K562 (cell line): ENCODE results near the gene TGFBR2. TPM values are rescaled to one million over a fixed set of nuclear protein-coding genes. Genes with fewer than 3 reads are reported as not detected.

Experiments
- ATAC-seq: fragments of 200-7000 bp; cut with Tn5 transposase; 3 replicates; pipeline ENCODE4 v1.9.1; 2020; ENCODE audit warnings: moderate library complexity
- BruUV-seq: library from RNA; stranded (reverse); fragments of 400-500 nt; replicated peaks from 2 replicates; lab custom pipeline; 2021; lab: Mats Ljungman, UMichigan
- CTCF ChIA-PET: fragments of 300-600 bp; formaldehyde crosslinking; extraction: SDS; loops from one replicate; lab custom pipeline; 2021; ENCODE audit warnings: low intra/inter-chr PET ratio; lab: Yijun Ruan, JAX
- POLR2A ChIA-PET: fragments of 300-600, 350-650 bp; sonication (Branson Sonifier 250); formaldehyde crosslinking; extraction: SDS; loops from one replicate; lab custom pipeline; 2021; ENCODE audit warnings: antibody characterized with exemption, inconsistent platforms; lab: Yijun Ruan, JAX
- DNase-seq, 4 experiments: peaks; one replicate each; pipeline versions ENCODE4 v3.0.0 to v3.0.0-alpha.2; 2011 to 2018; ENCODE audit warnings: low spot score in 3 of 4, mixed read lengths in 3 of 4; ENCODE audit errors: extremely low read depth in 1 of 4
- FAIRE-seq: peaks from 2 replicates; lab custom pipeline; 2011; peaks lifted over from hg19 to GRCh38; lab: Jason Lieb, UNC
- H2AFZ ChIP-seq: 2 replicates; pipeline ENCODE4 v1.6.0; 2011; ENCODE audit warnings: low read depth, low read length, control low read depth, inconsistent platforms
- H3K27ac ChIP-seq: fragments of 200-600 bp; 3 replicates; pipeline ENCODE4 v1.8.0; 2011; ENCODE audit warnings: low read depth, mild to moderate bottlenecking, control low read depth, inconsistent platforms, low read length, moderate library complexity, mixed read lengths; ENCODE audit errors: extremely low read depth
- H3K27me3 ChIP-seq, 2 experiments: fragments of 300-600 bp in 1 of 2; 2 replicates in 1 of 2; 3 replicates in 1 of 2; pipeline versions ENCODE4 v1.6.0 to v1.8.0; 2011; ENCODE audit warnings: inconsistent platforms in 2 of 2, low read length in 2 of 2, mild to moderate bottlenecking in 1 of 2, mixed read lengths in 1 of 2, moderate library complexity in 1 of 2; ENCODE audit not compliant: control insufficient read depth in 2 of 2, insufficient read depth in 2 of 2
- H3K36me3 ChIP-seq: fragments of 300-600 bp; 3 replicates; pipeline ENCODE4 v1.8.0; 2011; ENCODE audit warnings: mild to moderate bottlenecking, low read length, inconsistent platforms; ENCODE audit not compliant: control insufficient read depth, insufficient read depth
- H3K4me1 ChIP-seq, 2 experiments: fragments of 200-600 bp in 1 of 2; replicated peaks in 1 of 2; 2 replicates in 1 of 2; 3 replicates in 1 of 2; pipeline versions ENCODE4 v1.5.1 to v1.8.0; 2011; ENCODE audit warnings: inconsistent platforms in 2 of 2, low read length in 2 of 2, mild to moderate bottlenecking in 1 of 2, mixed read lengths in 1 of 2, moderate library complexity in 1 of 2; ENCODE audit not compliant: control insufficient read depth in 2 of 2, insufficient read depth in 2 of 2
- H3K4me2 ChIP-seq: 2 replicates; pipeline ENCODE4 v1.6.1; 2011; ENCODE audit warnings: low read length, control low read depth, inconsistent platforms, mixed read lengths; ENCODE audit not compliant: insufficient read depth
- H3K4me3 ChIP-seq: fragments of 200-600 bp; sonication (generic), shearing (Covaris generic); 2 replicates; pipeline ENCODE4 v1.5.1; 2016; ENCODE audit warnings: control low read depth, inconsistent platforms
- H3K79me2 ChIP-seq: fragments of 200-600 bp; 3 replicates; pipeline ENCODE4 v1.8.0; 2011; ENCODE audit warnings: low read length, inconsistent platforms; ENCODE audit not compliant: control insufficient read depth, insufficient read depth
- H3K9ac ChIP-seq, 2 experiments: 2 replicates each; pipeline versions ENCODE4 v1.6.0 to v1.6.1; 2011; ENCODE audit warnings: low read depth in 2 of 2, low read length in 2 of 2, control low read depth in 1 of 2, inconsistent platforms in 1 of 2, mild to moderate bottlenecking in 1 of 2, mixed read lengths in 1 of 2; ENCODE audit not compliant: insufficient read depth in 1 of 2
- H3K9me1 ChIP-seq: one replicate; pipeline ENCODE4 v1.6.0; 2011; ENCODE audit warnings: inconsistent platforms, mild to moderate bottlenecking, low read length, moderate library complexity; ENCODE audit not compliant: control insufficient read depth, insufficient read depth
- H3K9me3 ChIP-seq: replicated peaks from 2 replicates; pipeline ENCODE4 v1.5.1; 2011; ENCODE audit warnings: low read depth, low read length, inconsistent platforms; ENCODE audit not compliant: control insufficient read depth, insufficient read depth
- H4K20me1 ChIP-seq: replicated peaks from 2 replicates; pipeline ENCODE4 v1.6.1; 2011; ENCODE audit warnings: low read length, inconsistent platforms, mixed read lengths; ENCODE audit not compliant: control insufficient read depth, insufficient read depth
- KDM4B ChIP-seq, 2 experiments: fragments of 450-650 bp in 1 of 2; sonication (generic) in 1 of 2; IDR thresholded peaks; 2 replicates each; pipeline ENCODE4 v1.6.1; 2016 to 2017; ENCODE audit warnings: borderline replicate concordance in 2 of 2, antibody characterized with exemption in 1 of 2, low read depth in 1 of 2, mild to moderate bottlenecking in 1 of 2
- NFATC3 ChIP-seq: fragments of 450-650 bp; IDR thresholded peaks from 2 replicates; pipeline ENCODE4 v1.6.1; 2017; ENCODE audit warnings: mild to moderate bottlenecking
- NFXL1 ChIP-seq: fragments of 450-650 bp; formaldehyde crosslinking; IDR thresholded peaks from 2 replicates; pipeline ENCODE4 v1.4.0; 2021; ENCODE audit warnings: mild to moderate bottlenecking
- PHTF2 ChIP-seq: fragments of 250-450 bp; sonication (Bioruptor Pico); IDR thresholded peaks from 2 replicates; pipeline ENCODE4 v1.5.0; 2021; ENCODE audit warnings: mild to moderate bottlenecking
- SIRT6 ChIP-seq: IDR thresholded peaks from one replicate; pipeline ENCODE4 v1.6.1; 2012; ENCODE audit warnings: low read depth, mild to moderate bottlenecking, control low read depth, inconsistent platforms, low read length, moderate library complexity
- TAL1 ChIP-seq: fragments of 450-650 bp; IDR thresholded peaks from 2 replicates; pipeline ENCODE4 v1.6.1; 2016; ENCODE audit warnings: mild to moderate bottlenecking
- TRIM25 ChIP-seq: fragments of 450-650 bp; IDR thresholded peaks from 2 replicates; pipeline ENCODE4 v1.7.0; 2016; ENCODE audit warnings: borderline replicate concordance
- ZKSCAN1 ChIP-seq: fragments of 150-350 bp; IDR thresholded peaks from 2 replicates; pipeline ENCODE4 v1.6.1; 2016; ENCODE audit warnings: low read depth, low read length
- WGBS: fragments of 100-300 bp; shearing (Covaris generic); methylation state at CpG from one replicate; pipeline ENCODE4 v1.1.6; 2016; ENCODE audit warnings: low coverage, mixed read lengths; ENCODE audit not compliant: insufficient coverage; ENCODE audit errors: missing lambda C conversion rate; 5-methylcytosine and 5-hydroxymethylcytosine counted together
- in situ Hi-C: fragments of 300-500 bp; cut with MboI; formaldehyde crosslinking; loops from 4 replicates; pipeline ENCODE4 v1.15.0; 2018; ENCODE audit warnings: inconsistent platforms, mixed read lengths
- intact Hi-C: fragments of 100-400 bp; cut with micrococcal nuclease; formaldehyde crosslinking; loops from 2 replicates; pipeline ENCODE4 v1.14.2; 2022
- polyA plus RNA-seq, 8 experiments: library from polyadenylated mRNA; depleted of rRNA in 4 of 8; stranded (reverse) in 5 of 8; unstranded in 3 of 8; fragments of >200 nt; fragmentation: Nextera tagmentation in 2 of 8; fragmentation: Illumina TruSeq in 1 of 8; extraction: Ambion mirVana in 2 of 8; extraction: Trizol in 1 of 8; gene quantifications; 2 replicates each; pipeline versions ENCODE4 v1.2.1 to v1.2.3, GENCODE V29; 2011 to 2014; ENCODE audit warnings: inconsistent platforms in 1 of 8, missing spikeins in 1 of 8
- total RNA-seq, 7 experiments: library from RNA; depleted of rRNA in 6 of 7; stranded (reverse); fragments of >200 nt in 6 of 7; fragmentation: Illumina TruSeq in 2 of 7; extraction: Trizol in 2 of 7; gene quantifications; 2 replicates each; pipeline versions ENCODE4 v1.2.1 to v1.2.3, GENCODE V29; 2011 to 2021; ENCODE audit warnings: low replicate concordance in 1 of 7

The TGFBR2 gene
- total and polyA plus RNA-seq, 9 of the 15 experiments (the other 6 are each of a cell fraction or from before 2014, with no cell fraction given) = 0.11 to 0.84 (median 0.24) TPM

- ChIA-PET CTCF (no interaction called here), POLR2A (no interaction called here)
- FAIRE-seq (no peak), DNase-seq (no peak)
- Histone ChIP-seq H3K36me3 (no peaks in the 10 kb centered on the region), H3K4me1 (no peaks in the 10 kb centered on the region), H3K27ac (no peak overlapping the region), H3K9me1 (no peaks in the 10 kb centered on the region), H3K4me2 (no peak overlapping the region), H3K27me3 (no peaks in the 10 kb centered on the region)
- intact Hi-C loops = no loop called here
- no TSS peak for BruUV-seq
- TF ChIP-seq ZKSCAN1 (no peak), TAL1 (no peak), PHTF2 (CRISPR knock-in tag) (no peak), NFXL1 (no peak), KDM4B (IDR thresholded peaks at IDR 0.05; ENCODE audit: borderline replicate concordance in 2 of 2, low read depth in 1 of 2) (no peak), TRIM25 (no peak), NFATC3 (no peak), SIRT6 (no peak)
- TF ChIP-seq, all 486 proteins: peak for 0
- H3K9ac ChIP-seq = no peak overlapping the region
- H3K79me2 ChIP-seq = no peaks in the 10 kb centered on the region
- in situ Hi-C loops = no loop called here
- no peak overlapping the region for H2AFZ ChIP-seq
- no peaks in the 10 kb centered on the region for H4K20me1 ChIP-seq
- H3K9me3 ChIP-seq = no peaks in the 10 kb centered on the region
- WGBS = 0% methylated on average over 3 of the region's 3 CpGs
- no peak overlapping the region for H3K4me3 ChIP-seq
- ATAC-seq = no peak
Observed at GRCh38 chr3:30696403-30696819, 90.0 kb downstream of the TGFBR2 start.
